K562 (cell line): ENCODE data around the gene KMT5B. TPM values are rescaled to one million over a fixed set of nuclear protein-coding genes. Genes with fewer than 3 reads are reported as not detected.

Experiments used
- ATAC-seq: fragments of 200-7000 bp; cut with Tn5 transposase; 3 replicates; pipeline ENCODE4 v1.9.1; 2020; ENCODE audit warnings: moderate library complexity
- BruUV-seq: library from RNA; stranded (reverse); fragments of 400-500 nt; replicated peaks from 2 replicates; lab custom pipeline; 2021; lab: Mats Ljungman, UMichigan
- CTCF ChIA-PET: fragments of 300-600 bp; formaldehyde crosslinking; extraction: SDS; loops from one replicate; lab custom pipeline; 2021; ENCODE audit warnings: low intra/inter-chr PET ratio; lab: Yijun Ruan, JAX
- POLR2A ChIA-PET: fragments of 300-600, 350-650 bp; sonication (Branson Sonifier 250); formaldehyde crosslinking; extraction: SDS; loops from one replicate; lab custom pipeline; 2021; ENCODE audit warnings: antibody characterized with exemption, inconsistent platforms; lab: Yijun Ruan, JAX
- DNase-seq, 4 experiments: peaks; one replicate each; pipeline versions ENCODE4 v3.0.0 to v3.0.0-alpha.2; 2011 to 2018; ENCODE audit warnings: low spot score in 3 of 4, mixed read lengths in 3 of 4; ENCODE audit errors: extremely low read depth in 1 of 4
- FAIRE-seq: peaks from 2 replicates; lab custom pipeline; 2011; peaks lifted over from hg19 to GRCh38; lab: Jason Lieb, UNC
- H2AFZ ChIP-seq: 2 replicates; pipeline ENCODE4 v1.6.0; 2011; ENCODE audit warnings: low read depth, low read length, control low read depth, inconsistent platforms
- H3K27ac ChIP-seq: fragments of 200-600 bp; 3 replicates; pipeline ENCODE4 v1.8.0; 2011; ENCODE audit warnings: low read depth, mild to moderate bottlenecking, control low read depth, inconsistent platforms, low read length, moderate library complexity, mixed read lengths; ENCODE audit errors: extremely low read depth
- H3K27me3 ChIP-seq, 2 experiments: fragments of 300-600 bp in 1 of 2; 2 replicates in 1 of 2; 3 replicates in 1 of 2; pipeline versions ENCODE4 v1.6.0 to v1.8.0; 2011; ENCODE audit warnings: inconsistent platforms in 2 of 2, low read length in 2 of 2, mild to moderate bottlenecking in 1 of 2, mixed read lengths in 1 of 2, moderate library complexity in 1 of 2; ENCODE audit not compliant: control insufficient read depth in 2 of 2, insufficient read depth in 2 of 2
- H3K36me3 ChIP-seq: fragments of 300-600 bp; 3 replicates; pipeline ENCODE4 v1.8.0; 2011; ENCODE audit warnings: mild to moderate bottlenecking, low read length, inconsistent platforms; ENCODE audit not compliant: control insufficient read depth, insufficient read depth
- H3K4me1 ChIP-seq, 2 experiments: fragments of 200-600 bp in 1 of 2; replicated peaks in 1 of 2; 2 replicates in 1 of 2; 3 replicates in 1 of 2; pipeline versions ENCODE4 v1.5.1 to v1.8.0; 2011; ENCODE audit warnings: inconsistent platforms in 2 of 2, low read length in 2 of 2, mild to moderate bottlenecking in 1 of 2, mixed read lengths in 1 of 2, moderate library complexity in 1 of 2; ENCODE audit not compliant: control insufficient read depth in 2 of 2, insufficient read depth in 2 of 2
- H3K4me2 ChIP-seq: 2 replicates; pipeline ENCODE4 v1.6.1; 2011; ENCODE audit warnings: low read length, control low read depth, inconsistent platforms, mixed read lengths; ENCODE audit not compliant: insufficient read depth
- H3K4me3 ChIP-seq: fragments of 200-600 bp; sonication (generic), shearing (Covaris generic); 2 replicates; pipeline ENCODE4 v1.5.1; 2016; ENCODE audit warnings: control low read depth, inconsistent platforms
- H3K79me2 ChIP-seq: fragments of 200-600 bp; 3 replicates; pipeline ENCODE4 v1.8.0; 2011; ENCODE audit warnings: low read length, inconsistent platforms; ENCODE audit not compliant: control insufficient read depth, insufficient read depth
- H3K9ac ChIP-seq, 2 experiments: 2 replicates each; pipeline versions ENCODE4 v1.6.0 to v1.6.1; 2011; ENCODE audit warnings: low read depth in 2 of 2, low read length in 2 of 2, control low read depth in 1 of 2, inconsistent platforms in 1 of 2, mild to moderate bottlenecking in 1 of 2, mixed read lengths in 1 of 2; ENCODE audit not compliant: insufficient read depth in 1 of 2
- H3K9me1 ChIP-seq: one replicate; pipeline ENCODE4 v1.6.0; 2011; ENCODE audit warnings: inconsistent platforms, mild to moderate bottlenecking, low read length, moderate library complexity; ENCODE audit not compliant: control insufficient read depth, insufficient read depth
- H3K9me3 ChIP-seq: replicated peaks from 2 replicates; pipeline ENCODE4 v1.5.1; 2011; ENCODE audit warnings: low read depth, low read length, inconsistent platforms; ENCODE audit not compliant: control insufficient read depth, insufficient read depth
- H4K20me1 ChIP-seq: replicated peaks from 2 replicates; pipeline ENCODE4 v1.6.1; 2011; ENCODE audit warnings: low read length, inconsistent platforms, mixed read lengths; ENCODE audit not compliant: control insufficient read depth, insufficient read depth
- BRD9 ChIP-seq: fragments of 450-650 bp; IDR thresholded peaks from 2 replicates; pipeline ENCODE4 v1.6.1; 2018; ENCODE audit warnings: low read depth; ENCODE audit not compliant: partially characterized antibody
- HNRNPL ChIP-seq: fragments of 200-400 bp; formaldehyde crosslinking; IDR thresholded peaks from 2 replicates; pipeline ENCODE4 v1.6.1; 2017; ENCODE audit warnings: low read depth, mild to moderate bottlenecking, low read length
- SMARCA4 ChIP-seq: fragments of 450-650 bp; IDR thresholded peaks from 2 replicates; pipeline ENCODE4 v1.6.1; 2016
- THRAP3 ChIP-seq: fragments of 450-650 bp; IDR thresholded peaks from 2 replicates; pipeline ENCODE4 v1.6.1; 2016; ENCODE audit warnings: mild to moderate bottlenecking, inconsistent platforms, borderline replicate concordance
- TOE1 ChIP-seq, 2 experiments: fragments of 450-650 bp in 1 of 2; sonication (generic) in 1 of 2; formaldehyde crosslinking in 1 of 2; IDR thresholded peaks; 2 replicates each; pipeline versions ENCODE4 v1.7.1 to v1.8.0; 2016 to 2022; ENCODE audit warnings: borderline replicate concordance in 2 of 2, mild to moderate bottlenecking in 2 of 2, antibody characterized with exemption in 1 of 2, inconsistent platforms in 1 of 2, low read depth in 1 of 2, missing genetic modification reagents in 1 of 2, moderate library complexity in 1 of 2
- ZNF121 ChIP-seq: sonication (generic); formaldehyde crosslinking; conservative IDR thresholded peaks from 2 replicates; pipeline ENCODE4 v1.8.0; 2022; ENCODE audit warnings: missing genetic modification reagents
- ZNF655 ChIP-seq: fragments of 250-450 bp; sonication (Bioruptor Pico); IDR thresholded peaks from 2 replicates; pipeline ENCODE4 v1.5.0; 2021
- ZNF717 ChIP-seq: fragments of 250-450 bp; sonication (Bioruptor Pico); IDR thresholded peaks from 2 replicates; pipeline ENCODE4 v1.5.0; 2021
- WGBS: fragments of 100-300 bp; shearing (Covaris generic); methylation state at CpG from one replicate; pipeline ENCODE4 v1.1.6; 2016; ENCODE audit warnings: low coverage, mixed read lengths; ENCODE audit not compliant: insufficient coverage; ENCODE audit errors: missing lambda C conversion rate; 5-methylcytosine and 5-hydroxymethylcytosine counted together
- in situ Hi-C: fragments of 300-500 bp; cut with MboI; formaldehyde crosslinking; loops from 4 replicates; pipeline ENCODE4 v1.15.0; 2018; ENCODE audit warnings: inconsistent platforms, mixed read lengths
- intact Hi-C: fragments of 100-400 bp; cut with micrococcal nuclease; formaldehyde crosslinking; loops from 2 replicates; pipeline ENCODE4 v1.14.2; 2022
- polyA plus RNA-seq, 8 experiments: library from polyadenylated mRNA; depleted of rRNA in 4 of 8; stranded (reverse) in 5 of 8; unstranded in 3 of 8; fragments of >200 nt; fragmentation: Nextera tagmentation in 2 of 8; fragmentation: Illumina TruSeq in 1 of 8; extraction: Ambion mirVana in 2 of 8; extraction: Trizol in 1 of 8; gene quantifications; 2 replicates each; pipeline versions ENCODE4 v1.2.1 to v1.2.3, GENCODE V29; 2011 to 2014; ENCODE audit warnings: inconsistent platforms in 1 of 8, missing spikeins in 1 of 8
- total RNA-seq, 7 experiments: library from RNA; depleted of rRNA in 6 of 7; stranded (reverse); fragments of >200 nt in 6 of 7; fragmentation: Illumina TruSeq in 2 of 7; extraction: Trizol in 2 of 7; gene quantifications; 2 replicates each; pipeline versions ENCODE4 v1.2.1 to v1.2.3, GENCODE V29; 2011 to 2021; ENCODE audit warnings: low replicate concordance in 1 of 7
- TF ChIP-seq, protein P1 (sequence below): fragments of 250-450 bp; sonication (Bioruptor Pico); IDR thresholded peaks from 2 replicates; pipeline ENCODE4 v1.4.0; 2020; ENCODE audit warnings: mild to moderate bottlenecking, moderate library complexity
- TF ChIP-seq, protein P2 (sequence below), 2 experiments: fragments of 450-650 bp in 1 of 2; IDR thresholded peaks; 2 replicates each; pipeline ENCODE4 v1.6.1; 2011 to 2017; ENCODE audit warnings: low read depth in 2 of 2, antibody characterized with exemption in 1 of 2, borderline replicate concordance in 1 of 2, low read length in 1 of 2, mild to moderate bottlenecking in 1 of 2, mixed read lengths in 1 of 2; ENCODE audit not compliant: control insufficient read depth in 1 of 2
- TF ChIP-seq, protein P3 (sequence below): fragments of 450-650 bp; formaldehyde crosslinking; IDR thresholded peaks from 2 replicates; pipeline ENCODE4 v1.4.0; 2020; ENCODE audit warnings: mild to moderate bottlenecking, moderate library complexity

The KMT5B gene
- total and polyA plus RNA-seq, 9 of the 15 experiments (the other 6 are each of a cell fraction or from before 2014, with no cell fraction given), result 7.3 to 27.3 (median 20.9) TPM

- TF ChIP-seq, protein P1, sequence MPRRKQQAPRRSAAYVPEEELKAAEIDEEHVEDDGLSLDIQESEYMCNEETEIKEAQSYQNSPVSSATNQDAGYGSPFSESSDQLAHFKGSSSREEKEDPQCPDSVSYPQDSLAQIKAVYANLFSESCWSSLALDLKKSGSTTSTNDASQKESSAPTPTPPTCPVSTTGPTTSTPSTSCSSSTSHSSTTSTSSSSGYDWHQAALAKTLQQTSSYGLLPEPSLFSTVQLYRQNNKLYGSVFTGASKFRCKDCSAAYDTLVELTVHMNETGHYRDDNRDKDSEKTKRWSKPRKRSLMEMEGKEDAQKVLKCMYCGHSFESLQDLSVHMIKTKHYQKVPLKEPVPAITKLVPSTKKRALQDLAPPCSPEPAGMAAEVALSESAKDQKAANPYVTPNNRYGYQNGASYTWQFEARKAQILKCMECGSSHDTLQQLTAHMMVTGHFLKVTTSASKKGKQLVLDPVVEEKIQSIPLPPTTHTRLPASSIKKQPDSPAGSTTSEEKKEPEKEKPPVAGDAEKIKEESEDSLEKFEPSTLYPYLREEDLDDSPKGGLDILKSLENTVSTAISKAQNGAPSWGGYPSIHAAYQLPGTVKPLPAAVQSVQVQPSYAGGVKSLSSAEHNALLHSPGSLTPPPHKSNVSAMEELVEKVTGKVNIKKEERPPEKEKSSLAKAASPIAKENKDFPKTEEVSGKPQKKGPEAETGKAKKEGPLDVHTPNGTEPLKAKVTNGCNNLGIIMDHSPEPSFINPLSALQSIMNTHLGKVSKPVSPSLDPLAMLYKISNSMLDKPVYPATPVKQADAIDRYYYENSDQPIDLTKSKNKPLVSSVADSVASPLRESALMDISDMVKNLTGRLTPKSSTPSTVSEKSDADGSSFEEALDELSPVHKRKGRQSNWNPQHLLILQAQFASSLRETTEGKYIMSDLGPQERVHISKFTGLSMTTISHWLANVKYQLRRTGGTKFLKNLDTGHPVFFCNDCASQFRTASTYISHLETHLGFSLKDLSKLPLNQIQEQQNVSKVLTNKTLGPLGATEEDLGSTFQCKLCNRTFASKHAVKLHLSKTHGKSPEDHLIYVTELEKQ (CRISPR knock-in tag), result no peak
These were observed 96.1 kb downstream of the KMT5B start (continued) for GRCh38 chr11:68116974-68117373.

DNA sequence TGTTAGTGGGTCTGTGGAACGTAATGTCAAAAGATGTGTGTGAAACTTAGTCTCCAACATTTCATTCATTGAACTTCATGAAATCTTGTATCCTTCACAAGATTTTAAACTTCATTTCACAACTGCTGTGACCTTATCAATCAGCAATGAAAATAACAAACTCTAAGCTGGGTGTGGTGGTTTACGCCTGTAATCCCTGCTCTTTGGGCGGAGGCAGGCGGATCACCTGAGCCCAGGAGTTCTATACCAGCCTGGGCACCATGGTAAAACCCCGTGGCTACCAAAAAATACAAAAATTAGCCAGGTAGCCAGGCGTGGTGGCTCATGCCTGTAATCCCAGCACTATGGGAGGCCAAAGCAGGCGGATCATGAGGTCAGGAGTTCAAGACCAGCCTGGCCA is 97.0 kb downstream of the KMT5B start:
- Histone ChIP-seq H3K9me3 (no peaks in the 10 kb centered on the region), H3K27me3 (no peaks in the 10 kb centered on the region), H3K4me3 (no peak overlapping the region), H3K36me3 (peaks cover 40% of the 10 kb centered on the region), H3K79me2 (peaks cover 76% of the 10 kb centered on the region), H2AFZ (no peak overlapping the region), H3K9me1 (no peaks in the 10 kb centered on the region), H3K4me2 (no peak overlapping the region), H3K9ac (no peak overlapping the region), H3K27ac (no peak overlapping the region), H4K20me1 (no peaks in the 10 kb centered on the region), H3K4me1 (peaks cover 17 to 23% of the 10 kb centered on the region in 2 experiments)
- ChIA-PET CTCF (no interaction called here), POLR2A (interaction anchor here (1.6 to 4.7 kb wide), 4 partner anchors 9 to 31 kb away, joined by 6 to 31 read pairs (median 17); no protein-coding TSS in a partner anchor)
- 77% methylated on average over 7 of the region's 7 CpGs for WGBS
- intact Hi-C loops, result no loop called here
- in situ Hi-C loops, result no loop called here
- no peak for DNase-seq
- no TSS peak for BruUV-seq
- FAIRE-seq, result no peak
- ATAC-seq, result no peak
- TF ChIP-seq ZNF717 (CRISPR knock-in tag), result no peak
- no peak for TF ChIP-seq TOE1 (IDR thresholded peaks at IDR 0.05; ENCODE audit: borderline replicate concordance)
- TF ChIP-seq TOE1 (CRISPR knock-in tag; IDR thresholded peaks at IDR 0.05; ENCODE audit: borderline replicate concordance, low read depth), result no peak
- TF ChIP-seq ZNF121, result no peak
- no peak for TF ChIP-seq SMARCA4
- TF ChIP-seq HNRNPL, result no peak
- TF ChIP-seq THRAP3, result no peak
- TF ChIP-seq BRD9, result no peak
- TF ChIP-seq, protein P2, sequence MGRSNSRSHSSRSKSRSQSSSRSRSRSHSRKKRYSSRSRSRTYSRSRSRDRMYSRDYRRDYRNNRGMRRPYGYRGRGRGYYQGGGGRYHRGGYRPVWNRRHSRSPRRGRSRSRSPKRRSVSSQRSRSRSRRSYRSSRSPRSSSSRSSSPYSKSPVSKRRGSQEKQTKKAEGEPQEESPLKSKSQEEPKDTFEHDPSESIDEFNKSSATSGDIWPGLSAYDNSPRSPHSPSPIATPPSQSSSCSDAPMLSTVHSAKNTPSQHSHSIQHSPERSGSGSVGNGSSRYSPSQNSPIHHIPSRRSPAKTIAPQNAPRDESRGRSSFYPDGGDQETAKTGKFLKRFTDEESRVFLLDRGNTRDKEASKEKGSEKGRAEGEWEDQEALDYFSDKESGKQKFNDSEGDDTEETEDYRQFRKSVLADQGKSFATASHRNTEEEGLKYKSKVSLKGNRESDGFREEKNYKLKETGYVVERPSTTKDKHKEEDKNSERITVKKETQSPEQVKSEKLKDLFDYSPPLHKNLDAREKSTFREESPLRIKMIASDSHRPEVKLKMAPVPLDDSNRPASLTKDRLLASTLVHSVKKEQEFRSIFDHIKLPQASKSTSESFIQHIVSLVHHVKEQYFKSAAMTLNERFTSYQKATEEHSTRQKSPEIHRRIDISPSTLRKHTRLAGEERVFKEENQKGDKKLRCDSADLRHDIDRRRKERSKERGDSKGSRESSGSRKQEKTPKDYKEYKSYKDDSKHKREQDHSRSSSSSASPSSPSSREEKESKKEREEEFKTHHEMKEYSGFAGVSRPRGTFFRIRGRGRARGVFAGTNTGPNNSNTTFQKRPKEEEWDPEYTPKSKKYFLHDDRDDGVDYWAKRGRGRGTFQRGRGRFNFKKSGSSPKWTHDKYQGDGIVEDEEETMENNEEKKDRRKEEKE (IDR thresholded peaks at IDR 0.05; ENCODE audit: borderline replicate concordance in 1 of 2, control insufficient read depth in 1 of 2, low read depth in 2 of 2, low read length in 1 of 2), result no peak
- no peak for TF ChIP-seq ZNF655 (CRISPR knock-in tag)
- TF ChIP-seq, protein P3, sequence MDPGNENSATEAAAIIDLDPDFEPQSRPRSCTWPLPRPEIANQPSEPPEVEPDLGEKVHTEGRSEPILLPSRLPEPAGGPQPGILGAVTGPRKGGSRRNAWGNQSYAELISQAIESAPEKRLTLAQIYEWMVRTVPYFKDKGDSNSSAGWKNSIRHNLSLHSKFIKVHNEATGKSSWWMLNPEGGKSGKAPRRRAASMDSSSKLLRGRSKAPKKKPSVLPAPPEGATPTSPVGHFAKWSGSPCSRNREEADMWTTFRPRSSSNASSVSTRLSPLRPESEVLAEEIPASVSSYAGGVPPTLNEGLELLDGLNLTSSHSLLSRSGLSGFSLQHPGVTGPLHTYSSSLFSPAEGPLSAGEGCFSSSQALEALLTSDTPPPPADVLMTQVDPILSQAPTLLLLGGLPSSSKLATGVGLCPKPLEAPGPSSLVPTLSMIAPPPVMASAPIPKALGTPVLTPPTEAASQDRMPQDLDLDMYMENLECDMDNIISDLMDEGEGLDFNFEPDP (CRISPR knock-in tag), result no peak
